HG03039 (cell line): ENCODE results near the gene PIGQ.
"Not testable (repeated sequence)": the region's sequence is repeated elsewhere in the genome, so short reads cannot be mapped to it uniquely, and the experiment has no call there.

Experiments
- ATAC-seq: cut with Tn5 transposase; IDR thresholded peaks from one replicate; pipeline ENCODE4 v1.9.1; 2021; ENCODE audit warnings: mild to moderate bottlenecking, moderate library complexity; ENCODE audit not compliant: unreplicated experiment

PIGQ gene

GRCh38 chr16:583815-584591 is 14.2 kb downstream of the PIGQ start:
- ATAC-seq, result no peak

- no peak for ATAC-seq
Measured at GRCh38 chr16:585351-585750, 15.6 kb downstream of the PIGQ start.

DNA sequence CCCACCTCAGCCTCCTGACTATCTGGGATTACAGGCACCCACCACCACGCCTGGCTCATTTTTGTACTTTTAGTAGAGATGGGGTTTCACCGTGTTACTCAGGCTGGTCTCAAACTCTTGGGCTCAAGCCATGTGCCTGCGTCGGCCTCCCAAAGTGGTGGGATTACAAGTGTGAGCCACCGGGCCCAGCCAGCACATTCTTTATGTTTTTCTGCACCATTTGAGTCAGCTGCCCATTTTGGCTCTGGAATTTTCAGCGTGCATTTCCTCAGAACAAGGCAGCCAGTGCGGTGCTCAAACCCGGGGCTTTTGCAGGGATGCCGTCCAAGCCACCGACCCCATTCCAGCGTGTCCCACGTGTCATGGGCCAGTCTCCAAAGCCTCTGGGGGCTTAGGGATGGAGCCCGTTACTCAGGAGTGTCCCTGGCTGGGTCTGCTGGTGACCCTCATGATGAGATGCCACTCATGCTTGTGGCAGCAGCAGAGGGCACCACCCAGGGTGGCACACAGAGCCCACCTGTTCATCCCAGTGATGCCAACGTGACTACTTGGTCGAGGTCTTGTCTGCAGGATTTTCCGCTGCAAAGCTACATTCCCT is 16.4 kb downstream of the PIGQ start:
- ATAC-seq, result no peak

- ATAC-seq, result no peak
Measured at GRCh38 chr16:586645-587590, 17.1 kb downstream of the PIGQ start.

- ATAC-seq, result peak; percentile 2
Measured at GRCh38 chr16:588639-588888, 18.8 kb downstream of the PIGQ start.

DNA sequence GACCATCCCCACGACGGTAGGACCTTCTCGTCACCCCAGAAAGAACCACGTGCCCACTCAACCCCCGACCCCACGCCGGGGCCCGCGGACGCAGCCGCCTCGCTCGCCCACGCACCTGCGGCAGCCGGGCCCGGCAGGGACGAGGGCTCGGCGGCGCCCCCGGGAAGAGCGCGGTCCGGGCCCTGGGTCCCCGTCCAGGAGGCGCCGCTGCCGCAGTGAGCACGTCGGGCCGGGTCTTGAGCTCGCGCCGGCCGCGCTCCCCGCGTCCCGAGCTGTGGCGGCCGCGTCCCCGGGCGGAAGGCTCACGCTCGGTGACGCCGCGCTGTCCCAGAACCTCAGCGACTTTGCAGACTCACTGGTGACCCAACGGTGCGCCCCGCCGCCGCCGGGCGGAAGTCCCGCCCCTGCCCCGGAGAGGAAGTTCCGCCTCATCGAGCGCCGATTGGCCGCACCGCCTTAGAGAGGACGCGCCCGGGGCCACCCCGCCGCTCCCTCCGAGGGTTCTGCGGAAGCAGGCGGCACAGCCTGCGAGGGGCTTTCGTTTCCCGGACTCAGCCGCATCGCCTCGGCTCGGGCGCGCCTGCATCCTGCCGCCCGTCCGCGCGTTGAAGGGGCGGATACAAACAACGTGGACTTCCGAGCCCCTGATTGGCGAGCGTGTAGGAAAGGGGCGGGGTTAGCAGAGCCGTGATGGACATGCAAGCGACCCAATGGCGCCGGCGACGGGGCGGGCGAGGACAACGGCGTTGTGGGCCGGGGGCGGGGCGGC is 19.3 kb downstream of the PIGQ start:
- ATAC-seq, result peak; percentile 68

DNA sequence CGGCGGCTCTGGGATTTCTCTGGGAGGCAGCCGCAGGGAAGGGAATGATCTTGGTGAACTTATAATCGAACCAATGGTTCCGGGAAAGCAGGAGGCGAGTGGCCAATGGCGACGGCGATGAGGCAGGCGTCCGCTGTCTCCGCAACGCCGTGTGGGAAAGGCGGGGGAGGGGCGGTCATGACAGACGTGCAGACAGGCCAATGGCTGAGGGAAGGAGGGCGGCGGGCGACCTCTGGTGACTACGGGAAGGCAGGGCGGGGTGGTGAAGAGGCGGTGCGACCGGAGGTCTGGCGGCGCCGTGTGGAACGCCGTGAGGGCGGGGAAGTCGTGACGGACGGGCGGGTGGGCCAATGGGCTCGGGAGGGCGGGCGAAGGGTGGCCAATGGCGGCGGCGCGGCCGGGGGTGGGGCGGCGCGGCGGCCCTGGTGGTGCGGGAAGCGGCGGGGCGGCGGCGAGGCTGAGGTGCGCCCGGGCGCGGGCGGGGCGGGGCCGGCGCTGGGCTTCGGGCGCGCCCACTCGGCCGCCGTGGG is 20.0 kb downstream of the PIGQ start, which contains the start of gene RAB40C:
TSS of gene RAB40C (plus strand) at position 409 of the 530 bp plus-strand sequence. CDS start 226 bp downstream, outside the sequence.
- ATAC-seq, result peak; percentile 68

DNA sequence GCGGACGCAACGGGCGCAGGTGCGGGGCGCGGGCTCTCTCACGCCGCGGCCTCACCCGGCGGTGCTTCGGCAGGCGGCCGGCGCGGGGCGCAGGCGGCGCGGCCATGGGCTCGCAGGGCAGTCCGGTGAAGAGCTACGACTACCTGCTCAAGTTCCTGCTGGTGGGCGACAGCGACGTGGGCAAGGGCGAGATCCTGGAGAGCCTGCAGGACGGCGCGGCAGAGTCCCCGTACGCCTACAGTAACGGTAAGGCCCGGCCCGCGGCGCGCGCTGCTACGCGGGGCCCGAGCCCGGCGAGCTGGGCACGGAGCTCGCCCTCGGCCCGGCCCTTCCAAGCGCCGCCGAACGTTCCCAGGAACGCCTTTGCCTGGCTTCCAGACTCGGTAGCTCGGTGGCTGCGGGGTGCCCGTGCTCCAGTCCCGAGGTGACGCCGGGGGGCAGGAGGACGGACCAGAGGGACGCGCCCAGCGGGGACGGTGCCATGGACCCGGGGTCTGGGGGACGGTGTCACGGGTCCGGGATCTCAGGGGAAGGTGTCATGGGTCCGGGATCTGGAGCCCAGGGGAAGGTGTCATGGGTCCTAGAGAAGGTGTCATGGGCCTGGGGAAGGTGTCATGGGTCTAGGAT is 20.5 kb downstream of the PIGQ start:
- no peak for ATAC-seq

GRCh38 chr16:590815-591200 is 21.0 kb downstream of the PIGQ start:
- ATAC-seq, result no peak

- no peak for ATAC-seq
Measured at GRCh38 chr16:591231-591630, 21.5 kb downstream of the PIGQ start.

- ATAC-seq, result no peak
Measured at GRCh38 chr16:591892-592517, 22.2 kb downstream of the PIGQ start.

DNA sequence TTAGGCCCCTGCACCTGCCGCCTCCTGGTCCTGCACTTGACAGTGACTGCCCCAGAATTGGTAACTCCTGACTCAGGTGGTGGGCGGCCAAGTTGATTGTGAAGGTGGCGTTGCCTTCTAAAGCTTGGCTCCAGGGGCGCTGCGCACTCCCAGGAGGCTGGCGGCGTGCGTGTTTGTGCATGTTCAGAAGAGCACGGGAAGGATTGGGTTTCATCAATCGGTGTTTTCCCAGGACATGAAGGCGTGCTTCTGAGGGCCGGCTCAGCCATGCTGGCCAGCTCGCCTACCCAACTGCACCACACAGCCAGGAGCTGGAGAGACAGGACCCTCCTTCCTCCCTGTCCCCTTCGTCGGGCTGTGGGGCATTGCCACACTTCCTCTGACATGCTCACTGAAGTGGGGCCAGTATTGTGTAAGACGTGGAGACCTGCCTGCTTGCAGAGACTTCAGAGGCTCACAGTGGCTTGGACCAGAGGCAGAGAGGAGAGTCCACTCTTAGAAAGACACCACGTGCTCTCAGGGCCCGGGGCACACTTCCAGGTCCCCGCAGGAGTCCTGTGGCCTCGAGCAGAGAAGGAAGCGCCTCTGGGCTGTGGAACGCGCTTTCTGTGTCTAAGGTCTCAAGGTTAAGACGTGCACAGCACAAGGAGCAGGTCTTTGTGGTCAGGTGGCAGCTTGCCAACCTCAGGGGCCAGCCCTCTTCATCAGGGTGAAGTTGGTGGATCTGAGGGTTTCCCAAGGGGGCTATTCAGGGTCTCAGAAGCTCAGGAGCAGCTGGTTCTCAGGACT is 22.9 kb downstream of the PIGQ start:
- no peak for ATAC-seq

- ATAC-seq, result no peak
Measured at GRCh38 chr16:593406-593805, 23.6 kb downstream of the PIGQ start.

DNA sequence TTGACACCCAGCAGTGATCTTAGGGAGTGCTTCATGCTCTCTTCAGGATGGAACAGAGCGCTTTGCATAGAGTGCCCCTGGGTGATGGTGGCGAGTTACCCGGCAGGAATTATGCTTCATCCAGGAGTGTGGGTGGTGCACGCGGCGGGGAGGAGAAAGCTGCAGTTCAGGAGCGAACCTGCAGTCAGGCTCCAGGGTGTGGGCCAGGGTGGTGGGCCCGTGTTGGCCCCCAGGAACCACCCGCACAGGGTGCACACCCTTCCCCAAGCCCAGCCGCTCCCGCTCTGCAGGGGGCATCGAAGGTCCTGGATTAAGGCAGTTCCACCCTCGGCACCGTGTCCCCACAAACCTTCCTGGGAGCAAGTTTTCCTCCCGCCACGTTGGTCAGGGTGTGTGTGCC is 24.0 kb downstream of the PIGQ start:
- ATAC-seq, result no peak

DNA sequence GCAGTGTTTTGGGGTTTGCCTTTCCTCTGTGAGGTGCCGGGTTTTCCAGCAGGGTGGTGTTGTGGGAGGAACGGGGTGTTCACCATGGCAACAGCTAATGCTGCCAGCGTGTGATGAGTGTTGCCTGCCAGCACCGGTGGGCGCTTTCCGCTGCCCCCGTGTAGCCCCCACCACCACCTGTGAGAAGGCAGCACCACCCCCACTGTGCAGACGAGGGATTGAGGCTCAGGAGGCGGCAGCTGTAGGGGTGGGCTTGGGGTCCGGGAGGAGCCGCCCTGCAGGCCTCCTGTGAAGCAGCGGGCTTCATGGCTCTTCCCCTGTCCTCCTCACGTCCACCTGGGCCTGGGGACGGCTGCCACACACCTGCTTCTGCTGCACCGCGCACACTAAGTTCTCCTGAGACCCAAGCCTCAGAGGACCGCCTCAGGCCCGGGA is 25.3 kb downstream of the PIGQ start:
- no peak for ATAC-seq

GRCh38 chr16:595942-596735 is 26.4 kb downstream of the PIGQ start:
- no peak for ATAC-seq

GRCh38 chr16:596736-597060 is 26.9 kb downstream of the PIGQ start:
- no peak for ATAC-seq

- not testable (repeated sequence) for ATAC-seq
Measured at GRCh38 chr16:597655-598054, 27.9 kb downstream of the PIGQ start.
